Measurements from ENCODE around the gene CDH3. TPM values are rescaled to one million over a fixed set of nuclear protein-coding genes. Genes with fewer than 3 reads are reported as not detected.

CDH3 gene
- total and polyA plus RNA-seq, 2 of the 13 experiments (the other 11 are each of a cell fraction or from before 2014, with no cell fraction given), result 0.11 TPM; not detected in 1

GRCh38 chr16:68749432-68749831, 104.3 kb downstream of the CDH3 start (continued):
- TF ChIP-seq FOXJ3 (CRISPR knock-in tag; IDR thresholded peaks at IDR 0.05; ENCODE audit: borderline replicate concordance) (0 out of 2 replicates have a peak, but pooled peaks have one; percentile 77), GFI1 (CRISPR knock-in tag; IDR thresholded peaks at IDR 0.05; ENCODE audit: borderline replicate concordance) (peak; percentile 96), GABPB1 (CRISPR knock-in tag; IDR thresholded peaks at IDR 0.05) (0 out of 2 replicates have a peak, but pooled peaks have one; percentile 24), MLX (CRISPR knock-in tag; IDR thresholded peaks at IDR 0.05) (peak; percentile 54; the same call in 1 of the 2 replicates), KDM2A (CRISPR knock-in tag; IDR thresholded peaks at IDR 0.05; ENCODE audit: borderline replicate concordance, low read depth) (no peak), ZNF646 (CRISPR knock-in tag; IDR thresholded peaks at IDR 0.05) (no peak), ZNF503 (CRISPR knock-in tag; IDR thresholded peaks at IDR 0.05) (0 out of 2 replicates have a peak, but pooled peaks have one; percentile 16), ARID2 (CRISPR knock-in tag; IDR thresholded peaks at IDR 0.05; ENCODE audit: borderline replicate concordance) (no peak), MED1 (CRISPR knock-in tag; IDR thresholded peaks at IDR 0.05) (peak; percentile 78), PRDM15 (CRISPR knock-in tag; IDR thresholded peaks at IDR 0.05) (no peak), USF2 (IDR thresholded peaks at IDR 0.05; ENCODE audit: low read depth, low read length) (no peak), USF2 (CRISPR knock-in tag; IDR thresholded peaks at IDR 0.05; ENCODE audit: borderline replicate concordance) (no peak), ZMAT3 (CRISPR knock-in tag; conservative IDR thresholded peaks at IDR 0.05) (no peak), NFE2 (CRISPR knock-in tag; IDR thresholded peaks at IDR 0.05) (no peak), ZEB1 (IDR thresholded peaks at IDR 0.05; ENCODE audit: insufficient replicate concordance, low read depth) (no peak)
